Thyroid gland (tissue), 4 donors: ENCODE data around the gene GPLD1. TPM values are rescaled to one million over a fixed set of nuclear protein-coding genes. Genes with fewer than 3 reads are reported as not detected.

Source experiments
- DNase-seq, 2 donors: peaks; one replicate each; pipeline ENCODE4 v3.0.0-alpha.2; 2019
- H3K27ac ChIP-seq, 3 donors: fragments of 200-600 bp; sonication (generic); 1 replicate in 2 of 3; 2 replicates in 1 of 3; pipeline ENCODE4 v1.5.1; 2016 to 2019; ENCODE audit warnings: mild to moderate bottlenecking in 1 of 3, moderate library complexity in 1 of 3
- H3K27me3 ChIP-seq: fragments of 200-600 bp; sonication (generic); one replicate; pipeline ENCODE4 v1.5.1; 2019
- H3K36me3 ChIP-seq, 2 donors: fragments of 200-600 bp; sonication (generic); one replicate each; pipeline ENCODE4 v1.5.1; 2016 to 2019
- H3K4me1 ChIP-seq, 2 donors: fragments of 200-600 bp; sonication (generic); one replicate each; pipeline ENCODE4 v1.5.1; 2017 to 2019
- H3K4me3 ChIP-seq, 3 donors: fragments of 200-600 bp; sonication (generic); replicated peaks in 1 of 3; 1 replicate in 2 of 3; 2 replicates in 1 of 3; pipeline ENCODE4 v1.5.1; 2016; ENCODE audit warnings: mild to moderate bottlenecking in 1 of 3
- H3K9me3 ChIP-seq: fragments of 200-600 bp; sonication (generic); one replicate; pipeline ENCODE4 v1.5.1; 2017
- POLR2A ChIP-seq, 2 donors: fragments of 450-650 bp; IDR thresholded peaks; one replicate each; pipeline ENCODE4 v1.6.1; 2017; ENCODE audit warnings: antibody characterized with exemption in 2 of 2, mild to moderate bottlenecking in 2 of 2, moderate library complexity in 1 of 2
- WGBS, 2 donors: methylation state at CpG; one replicate each; pipeline ENCODE4 v1.1.5; 2017; 5-methylcytosine and 5-hydroxymethylcytosine counted together
- intact Hi-C: fragments of 100-400 bp; cut with DNase I; formaldehyde crosslinking; loops from one replicate; pipeline ENCODE4 v1.15.1; 2023
- total RNA-seq, 4 donors: library from RNA; depleted of rRNA; stranded (reverse); fragments of >200 nt; gene quantifications; one replicate each; pipeline ENCODE4 v1.2.3, GENCODE V29; 2016
- TF ChIP-seq, protein P1 (sequence below), 6 experiments: fragments of 200-600 bp in 3 of 6; fragments of 450-650 bp in 3 of 6; sonication (generic) in 3 of 6; IDR thresholded peaks; one replicate each; pipeline ENCODE4 v1.5.1; 2016 to 2019; ENCODE audit warnings: antibody characterized with exemption in 6 of 6, mild to moderate bottlenecking in 2 of 6, inconsistent platforms in 1 of 6, moderate library complexity in 1 of 6

GPLD1 gene
- total RNA-seq, 4 donors from 2014 or later: 5.1 to 15.2 (median 8.5) TPM

DNA sequence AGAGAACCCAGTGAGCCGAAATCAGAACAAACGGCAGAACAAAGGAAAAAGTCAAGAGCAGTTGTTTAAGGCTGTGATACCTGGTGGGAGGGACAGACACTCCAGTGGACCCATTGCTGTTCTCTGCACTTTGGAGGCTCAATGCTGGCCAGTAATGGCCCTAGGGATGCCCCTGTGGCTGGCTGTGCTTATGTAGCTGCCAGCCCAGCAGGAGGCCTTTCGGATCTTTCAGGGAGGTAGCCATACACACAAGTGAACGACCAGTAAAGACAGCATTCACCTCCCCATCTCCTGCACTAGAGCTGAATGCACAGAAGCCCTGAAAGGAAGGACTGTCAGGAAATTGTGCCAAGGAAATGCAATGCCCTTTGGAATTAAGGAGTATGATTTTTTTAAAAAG is 34.3 kb downstream of the GPLD1 start:
- H3K4me3 ChIP-seq: no peak overlapping the region
- intact Hi-C loops: no loop called here
- 92 to 97% methylated on average over 4 of the region's 4 CpGs for WGBS, 2 donors
- no peak for DNase-seq
- H3K4me1 ChIP-seq: no peaks in the 10 kb centered on the region
- no peaks in the 10 kb centered on the region for H3K9me3 ChIP-seq
- H3K27me3 ChIP-seq: no peaks in the 10 kb centered on the region
- H3K27ac ChIP-seq: no peak overlapping the region
- H3K36me3 ChIP-seq: no peaks in the 10 kb centered on the region
- no peak for TF ChIP-seq POLR2A (IDR thresholded peaks at IDR 0.05)
- TF ChIP-seq, protein P1, sequence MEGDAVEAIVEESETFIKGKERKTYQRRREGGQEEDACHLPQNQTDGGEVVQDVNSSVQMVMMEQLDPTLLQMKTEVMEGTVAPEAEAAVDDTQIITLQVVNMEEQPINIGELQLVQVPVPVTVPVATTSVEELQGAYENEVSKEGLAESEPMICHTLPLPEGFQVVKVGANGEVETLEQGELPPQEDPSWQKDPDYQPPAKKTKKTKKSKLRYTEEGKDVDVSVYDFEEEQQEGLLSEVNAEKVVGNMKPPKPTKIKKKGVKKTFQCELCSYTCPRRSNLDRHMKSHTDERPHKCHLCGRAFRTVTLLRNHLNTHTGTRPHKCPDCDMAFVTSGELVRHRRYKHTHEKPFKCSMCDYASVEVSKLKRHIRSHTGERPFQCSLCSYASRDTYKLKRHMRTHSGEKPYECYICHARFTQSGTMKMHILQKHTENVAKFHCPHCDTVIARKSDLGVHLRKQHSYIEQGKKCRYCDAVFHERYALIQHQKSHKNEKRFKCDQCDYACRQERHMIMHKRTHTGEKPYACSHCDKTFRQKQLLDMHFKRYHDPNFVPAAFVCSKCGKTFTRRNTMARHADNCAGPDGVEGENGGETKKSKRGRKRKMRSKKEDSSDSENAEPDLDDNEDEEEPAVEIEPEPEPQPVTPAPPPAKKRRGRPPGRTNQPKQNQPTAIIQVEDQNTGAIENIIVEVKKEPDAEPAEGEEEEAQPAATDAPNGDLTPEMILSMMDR (IDR thresholded peaks at IDR 0.05): no peak

DNA sequence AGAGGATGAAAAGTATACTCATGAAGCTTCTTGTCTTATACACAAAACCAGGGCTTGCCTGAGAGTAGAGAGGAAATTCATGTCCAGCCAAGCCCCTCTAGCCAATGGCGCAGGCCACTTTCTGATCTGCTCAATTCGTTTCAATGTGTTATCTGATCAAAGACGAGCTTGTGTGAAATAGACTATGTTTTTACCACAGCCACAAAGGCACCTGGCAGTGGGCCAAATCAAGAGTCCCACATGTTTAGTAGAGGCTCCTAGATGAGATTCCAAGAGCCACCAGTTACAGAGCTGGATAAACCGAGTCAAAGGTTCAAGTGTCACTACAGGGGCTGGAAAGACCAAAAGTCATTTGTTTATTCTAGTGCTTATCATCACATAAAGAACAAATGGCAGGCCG is 34.9 kb downstream of the GPLD1 start:
- intact Hi-C loops: no loop called here
- Histone ChIP-seq H3K36me3 (no peaks in the 10 kb centered on the region), H3K4me1 (no peaks in the 10 kb centered on the region), H3K27me3 (no peaks in the 10 kb centered on the region), H3K27ac (no peak overlapping the region), H3K9me3 (no peaks in the 10 kb centered on the region), H3K4me3 (no peak overlapping the region)
- no peak for DNase-seq
- TF ChIP-seq, protein P1 (IDR thresholded peaks at IDR 0.05): no peak
- no peak for TF ChIP-seq POLR2A (IDR thresholded peaks at IDR 0.05)
- 97% methylated on average over 5 of the region's 5 CpGs for WGBS, 2 donors

DNA sequence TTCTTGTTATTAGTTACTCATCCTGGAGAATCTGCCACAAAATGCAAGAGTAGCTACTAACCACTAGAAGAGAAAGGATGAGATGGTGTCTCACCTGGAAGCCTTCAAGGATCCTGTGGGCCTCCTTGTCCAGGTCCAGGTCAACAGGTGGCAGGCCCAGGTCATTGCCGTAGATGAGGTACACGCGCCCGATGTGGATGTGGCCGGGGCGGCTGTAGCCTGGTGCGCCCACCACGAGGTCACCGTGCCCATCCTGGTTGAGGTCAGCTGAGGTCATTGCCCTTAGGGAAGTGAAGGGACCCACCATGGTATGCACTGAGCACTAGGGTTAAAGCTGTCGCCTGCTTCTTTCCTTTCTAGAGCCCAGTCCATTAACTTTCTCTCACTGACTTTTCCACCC is 35.5 kb downstream of the GPLD1 start:
- Histone ChIP-seq H3K27ac (no peak overlapping the region), H3K4me1 (no peaks in the 10 kb centered on the region), H3K27me3 (no peaks in the 10 kb centered on the region), H3K9me3 (no peaks in the 10 kb centered on the region), H3K4me3 (no peak overlapping the region), H3K36me3 (no peaks in the 10 kb centered on the region)
- TF ChIP-seq POLR2A (IDR thresholded peaks at IDR 0.05): no peak
- TF ChIP-seq, protein P1 (IDR thresholded peaks at IDR 0.05): no peak
- intact Hi-C loops: no loop called here
- DNase-seq: no peak
- 92 to 95% methylated on average over 10 of the region's 10 CpGs for WGBS, 2 donors

DNA sequence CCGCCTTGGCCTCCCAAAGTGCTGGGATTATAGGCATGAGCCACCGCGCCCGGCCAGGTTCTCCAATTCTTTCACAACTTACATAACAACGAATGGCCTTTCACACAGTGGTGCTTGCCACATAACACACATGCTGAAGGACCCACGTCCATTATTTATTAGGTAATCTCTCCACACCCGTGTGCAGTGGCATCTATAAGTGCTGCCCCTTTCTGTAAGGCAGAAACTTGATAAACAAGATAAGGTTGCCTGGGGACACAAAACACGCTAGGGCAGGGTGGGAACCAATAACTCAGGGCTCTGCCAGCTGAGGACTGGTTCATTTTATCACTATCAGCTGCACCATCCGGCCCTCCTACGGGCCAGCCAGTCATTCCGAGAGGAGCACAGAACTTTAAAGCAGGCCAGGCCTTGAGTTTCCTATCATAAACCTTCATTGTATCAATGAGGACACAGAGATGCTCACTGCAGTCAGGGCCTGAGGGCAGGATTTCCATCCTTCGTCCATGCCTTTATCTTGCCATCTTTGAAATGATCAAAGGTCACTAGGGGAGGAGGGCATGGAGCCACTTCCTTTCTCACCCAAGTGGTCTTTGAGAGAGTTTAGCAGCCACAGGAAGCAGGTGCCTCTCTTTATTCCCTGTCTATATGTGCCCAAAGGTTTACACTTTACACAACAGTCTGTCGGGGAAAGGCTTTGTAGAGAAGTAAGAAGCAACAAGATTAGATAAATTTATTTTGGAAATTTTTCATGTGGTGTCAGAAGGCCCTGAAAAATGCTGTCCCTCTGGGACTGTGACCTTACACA is 37.6 kb downstream of the GPLD1 start:
- H3K36me3 ChIP-seq: no peaks in the 10 kb centered on the region
- no peak overlapping the region for H3K27ac ChIP-seq
- H3K4me3 ChIP-seq: no peak overlapping the region
- DNase-seq: no peak
- H3K27me3 ChIP-seq: no peaks in the 10 kb centered on the region
- no peak for TF ChIP-seq POLR2A (IDR thresholded peaks at IDR 0.05)
- TF ChIP-seq, protein P1 (IDR thresholded peaks at IDR 0.05): no peak
- no peaks in the 10 kb centered on the region for H3K4me1 ChIP-seq
- no peaks in the 10 kb centered on the region for H3K9me3 ChIP-seq
- 79 to 89% methylated on average over 13 of the region's 13 CpGs for WGBS, 2 donors
- intact Hi-C loops: no loop called here

DNA sequence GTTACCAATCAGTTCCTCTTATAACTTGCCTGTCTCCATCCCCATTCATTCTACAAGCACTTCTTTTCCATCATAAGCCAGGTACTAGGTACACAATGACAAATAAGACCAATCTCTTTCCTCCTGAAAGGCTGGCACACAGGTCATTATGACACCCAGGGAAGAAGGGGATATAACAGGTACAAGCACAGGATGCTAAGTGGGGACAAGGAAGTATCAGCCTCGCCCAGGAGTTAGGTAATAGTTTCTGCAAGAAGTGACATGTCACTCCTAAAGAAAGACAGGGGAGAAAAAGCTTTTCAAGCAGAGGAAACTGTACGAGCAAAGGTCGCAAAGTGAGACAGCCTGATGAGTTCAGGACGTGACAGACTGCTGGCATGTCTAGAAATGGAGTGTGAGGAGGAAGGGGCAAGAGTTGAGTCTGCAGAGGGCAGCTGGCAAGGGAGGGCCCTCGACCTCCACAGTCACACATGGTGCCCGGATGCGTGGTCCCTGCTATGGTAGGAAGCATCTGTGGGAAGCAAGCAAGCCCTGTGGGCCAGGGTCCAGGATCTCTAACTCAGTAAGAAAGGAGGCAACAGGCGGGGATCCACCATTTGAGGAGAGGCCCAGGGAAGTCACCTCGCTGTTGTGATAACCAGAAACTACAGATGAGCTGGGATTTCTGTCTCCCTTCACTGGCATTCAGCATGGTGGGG is 40.4 kb downstream of the GPLD1 start:
- Histone ChIP-seq H3K4me1 (no peaks in the 10 kb centered on the region), H3K9me3 (no peaks in the 10 kb centered on the region), H3K27me3 (no peaks in the 10 kb centered on the region), H3K27ac (no peak overlapping the region), H3K36me3 (no peaks in the 10 kb centered on the region), H3K4me3 (no peak overlapping the region)
- intact Hi-C loops: no loop called here
- TF ChIP-seq POLR2A (IDR thresholded peaks at IDR 0.05): no peak
- TF ChIP-seq, protein P1 (IDR thresholded peaks at IDR 0.05): no peak
- no peak for DNase-seq
- 72 to 87% methylated on average over 9 of the region's 9 CpGs for WGBS, 2 donors
